Glomerular endothelial cell (primary cell): ENCODE data around the gene NUP210L. TPM values are rescaled to one million over a fixed set of nuclear protein-coding genes. Genes with fewer than 3 reads are reported as not detected.
A peak's percentile ranks its signal among the peaks of the same experiment; 100 is the strongest.
"Not testable (repeated sequence)": the region's sequence is repeated elsewhere in the genome, so short reads cannot be mapped to it uniquely, and the experiment has no call there.

ENCODE experiments used
- DNase-seq: peaks from one replicate; pipeline ENCODE4 v3.0.0-alpha.2; 2011; ENCODE audit warnings: low read depth, low spot score; ENCODE audit errors: extremely low read depth
- total RNA-seq: library from RNA; depleted of rRNA; stranded (reverse); fragments of >200 nt; gene quantifications from 2 replicates; pipeline ENCODE4 v1.2.3, GENCODE V29; 2015

The NUP210L gene
- total RNA-seq, 1 donor from 2014 or later, result not detected

DNA sequence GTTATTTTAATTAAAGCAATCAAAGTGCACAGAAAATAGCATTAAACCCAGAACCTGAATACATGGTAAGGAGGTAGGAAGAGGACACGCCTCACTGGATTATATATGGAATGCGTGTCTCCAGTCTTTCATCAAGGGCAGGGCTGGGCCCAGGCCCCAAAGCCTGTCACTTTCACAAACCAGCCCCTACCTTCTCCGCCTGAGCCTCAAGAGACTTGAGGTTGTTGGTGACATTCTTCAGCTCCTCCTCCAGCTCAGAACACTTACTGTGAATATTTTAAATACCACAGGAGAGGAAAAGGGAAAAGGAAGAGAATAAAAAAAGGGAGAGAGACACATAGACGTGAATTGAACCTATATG, 16.3 kb upstream of the NUP210L start:
- no peak for DNase-seq

DNA sequence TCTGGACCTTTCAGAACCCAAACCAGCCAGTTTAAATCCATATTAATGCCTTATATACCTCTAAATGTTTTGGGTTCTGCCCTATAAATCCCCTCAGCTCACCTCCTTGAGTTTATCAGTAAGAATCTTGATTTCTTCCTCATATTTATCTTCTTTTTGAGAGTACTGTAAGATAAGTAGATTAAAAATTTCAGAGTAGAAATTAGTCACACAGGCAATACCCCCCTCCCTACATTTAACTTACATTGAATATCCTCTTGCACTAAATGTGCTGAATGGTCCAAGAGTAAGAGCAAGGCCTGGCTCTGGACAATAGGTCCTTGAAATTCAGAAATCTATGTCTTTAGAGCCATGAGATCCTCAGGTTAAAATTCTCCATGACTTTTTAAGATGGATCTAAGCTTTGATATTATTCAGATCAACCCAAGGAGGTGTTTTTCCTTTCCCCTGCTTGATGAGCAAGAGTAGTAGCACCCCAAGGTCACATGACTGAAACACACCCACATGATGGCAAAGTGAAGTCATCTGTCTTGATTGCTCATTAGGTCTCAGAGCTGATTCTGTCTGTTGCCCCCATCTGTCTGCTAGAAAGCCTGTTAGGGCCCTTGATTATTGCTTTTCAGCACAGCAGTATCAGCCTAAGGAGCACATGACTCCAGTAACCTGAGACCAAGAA, 15.8 kb upstream of the NUP210L start:
- DNase-seq, result no peak

- no peak for DNase-seq
Measured at GRCh38 chr1:154167461-154167860, 12.6 kb upstream of the NUP210L start.

- no peak for DNase-seq
Measured at GRCh38 chr1:154166207-154166606, 11.3 kb upstream of the NUP210L start.

DNA sequence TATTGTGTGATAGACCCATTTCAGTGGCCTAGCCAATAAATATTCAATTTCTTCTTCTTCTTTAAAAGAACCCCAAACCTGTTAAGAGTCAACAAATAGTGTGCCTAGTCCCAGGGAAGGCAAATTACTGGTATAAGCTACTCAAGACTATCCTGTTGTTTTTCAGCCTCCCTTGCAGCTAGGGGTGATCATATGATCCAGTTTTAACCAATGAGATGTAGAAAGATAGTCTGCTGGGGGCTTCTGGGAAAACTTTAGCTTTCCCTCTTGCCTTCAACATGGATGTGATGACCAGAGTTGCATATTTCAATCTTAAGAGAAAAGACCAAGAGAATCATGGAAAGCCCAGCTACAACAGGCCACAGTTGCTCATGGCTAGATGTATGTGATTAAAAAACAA, 4.7 kb upstream of the NUP210L start:
- no peak for DNase-seq

DNA sequence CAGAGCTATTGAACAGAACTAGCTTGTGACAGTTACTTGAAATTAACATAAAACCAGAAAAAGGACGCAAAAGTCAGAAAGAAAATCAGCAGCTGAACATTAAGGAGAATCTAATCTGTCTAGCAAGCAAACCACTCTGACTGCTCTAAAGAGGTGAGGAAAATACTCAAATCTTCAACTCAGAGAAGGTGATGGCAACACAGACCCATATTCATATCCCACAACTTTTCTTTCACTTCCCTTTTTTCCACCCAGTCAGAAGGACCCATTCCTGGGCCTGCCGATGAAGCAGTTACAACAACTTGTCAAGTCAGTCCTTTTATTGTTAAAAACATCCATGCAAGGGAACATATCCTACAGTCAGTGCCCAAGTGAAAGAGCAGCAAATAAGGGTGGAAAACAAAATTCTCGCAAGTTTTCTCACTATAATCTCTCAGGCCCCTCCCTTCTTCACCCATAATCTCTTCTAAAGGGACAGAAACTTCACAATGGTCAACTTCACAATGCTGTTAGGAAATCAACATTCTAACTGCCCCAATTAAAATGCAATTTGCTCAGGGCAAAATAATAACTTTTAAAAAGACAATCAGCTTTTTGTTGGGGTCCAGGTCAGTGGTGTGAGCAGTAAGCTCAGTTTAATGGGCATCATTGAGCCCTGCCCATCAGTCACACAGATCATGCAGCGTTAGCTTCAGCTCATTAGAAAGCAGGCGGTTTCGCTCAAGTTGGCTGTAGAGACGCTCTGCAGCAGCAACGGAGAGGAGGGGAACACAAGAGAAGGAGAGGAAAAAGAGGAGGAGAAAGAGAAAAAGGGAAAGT, 3.6 kb upstream of the NUP210L start:
- no peak for DNase-seq

GRCh38 chr1:154157520-154158306, 2.8 kb upstream of the NUP210L start:
- no peak for DNase-seq

- DNase-seq, result peak; percentile 83
Measured at GRCh38 chr1:154155251-154155650, 378 bp upstream of the NUP210L start.

DNA sequence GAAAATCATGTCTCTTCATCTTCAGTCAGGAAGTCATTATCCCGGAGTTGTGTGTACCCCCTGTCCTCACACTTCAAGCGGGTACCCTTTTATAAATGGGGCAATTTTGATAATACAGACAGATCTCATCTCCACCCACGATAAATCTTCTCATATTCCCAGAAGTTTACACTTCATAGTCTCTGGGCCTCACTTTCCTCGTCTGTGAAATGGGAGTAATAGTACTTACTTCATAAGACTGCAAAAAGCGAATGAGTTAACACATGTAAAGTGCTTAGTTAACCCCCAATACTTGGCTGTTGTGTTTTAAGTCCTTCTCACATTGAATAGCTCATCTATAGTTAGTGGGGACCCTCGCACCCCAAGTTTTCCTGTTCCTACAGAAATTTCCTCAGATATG, 820 bp downstream of the NUP210L start:
- DNase-seq, result no peak

DNA sequence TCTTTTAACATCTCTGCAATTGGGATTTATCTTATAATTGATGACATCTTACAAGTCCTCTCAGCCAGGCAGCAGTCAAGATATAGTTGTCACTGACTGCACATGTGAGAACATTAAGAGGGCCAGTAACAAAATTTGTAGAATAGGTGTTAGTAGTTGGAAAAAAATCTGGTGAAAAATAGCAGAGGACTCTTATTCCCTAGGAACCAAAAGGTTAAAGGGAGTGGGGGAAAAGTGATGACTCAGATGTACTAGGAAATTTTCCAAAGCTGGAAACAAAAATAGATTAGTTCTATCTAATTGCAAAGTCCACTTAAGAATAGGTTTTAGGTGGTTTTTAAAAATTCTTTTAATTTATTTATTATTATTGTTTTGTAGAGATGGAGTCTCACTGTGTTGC, 3.6 kb downstream of the NUP210L start:
- no peak for DNase-seq

- peak; percentile 14 for DNase-seq
Measured at GRCh38 chr1:154148807-154149206, 6.1 kb downstream of the NUP210L start.

- DNase-seq, result not testable (repeated sequence)
Measured at GRCh38 chr1:154147505-154147904, 7.4 kb downstream of the NUP210L start.

- no peak for DNase-seq
Measured at GRCh38 chr1:154145986-154146385, 8.9 kb downstream of the NUP210L start.

DNA sequence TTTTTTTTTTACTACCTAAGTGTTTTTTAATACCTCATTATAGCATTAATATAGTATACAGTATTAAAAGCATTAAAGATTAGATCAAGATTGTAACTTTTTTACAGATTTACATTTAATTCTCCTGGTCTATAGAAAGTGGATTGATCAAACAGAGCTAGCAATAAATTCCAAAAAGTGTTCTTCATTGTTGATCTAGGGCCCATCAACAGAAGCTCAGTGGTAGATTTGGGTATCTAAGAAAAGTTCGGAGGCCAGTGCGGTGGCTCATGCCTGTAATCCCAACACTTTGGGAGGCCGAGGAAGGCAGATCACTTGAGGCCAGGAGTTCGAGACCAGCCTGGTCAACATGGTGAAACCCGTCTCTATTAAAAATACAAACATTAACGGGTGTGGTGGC, 12.5 kb downstream of the NUP210L start:
- DNase-seq, result no peak

DNA sequence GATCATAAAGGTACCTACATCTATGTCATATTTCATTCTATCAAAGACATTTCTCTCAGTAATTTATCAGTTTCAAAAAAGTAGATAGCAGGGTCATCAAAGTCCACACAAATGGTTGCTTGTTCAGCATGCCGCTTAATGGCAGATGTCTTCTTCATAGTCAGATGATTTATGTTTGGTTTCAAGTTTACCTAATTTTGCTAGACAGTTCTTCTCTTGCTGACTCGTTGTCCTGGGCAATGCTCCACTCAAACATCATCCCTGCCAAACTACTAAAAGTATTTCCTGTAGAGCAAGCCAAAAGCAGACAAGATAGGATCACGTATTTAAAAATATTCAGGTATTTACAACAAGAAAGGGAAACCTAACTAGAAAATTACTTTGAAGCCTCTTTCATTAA, 13.6 kb downstream of the NUP210L start:
- DNase-seq, result no peak

DNA sequence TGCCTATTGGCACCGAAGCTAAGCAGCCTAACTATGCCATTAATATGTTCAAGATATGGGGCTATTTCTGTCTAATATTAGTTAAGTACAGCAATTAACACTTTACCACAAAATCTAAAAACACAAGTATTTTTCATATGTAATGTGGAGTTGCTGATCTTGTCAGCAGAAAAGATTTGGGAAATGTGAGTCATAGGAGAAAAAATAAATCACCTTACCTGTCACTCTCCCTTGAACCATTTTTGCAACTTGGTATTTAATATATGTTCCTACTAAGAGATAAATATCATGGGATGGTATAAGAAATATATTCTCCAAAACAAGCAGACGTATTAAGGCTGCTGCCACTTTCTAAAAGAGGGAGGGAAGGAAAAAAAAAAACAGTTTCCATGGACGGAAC, 17.0 kb downstream of the NUP210L start:
- no peak for DNase-seq

GRCh38 chr1:154133256-154133655, 21.6 kb downstream of the NUP210L start:
- no peak for DNase-seq

- DNase-seq, result no peak
Measured at GRCh38 chr1:154129391-154129970, 25.4 kb downstream of the NUP210L start.

GRCh38 chr1:154123205-154123604, 31.7 kb downstream of the NUP210L start:
- DNase-seq, result not testable (repeated sequence)

DNA sequence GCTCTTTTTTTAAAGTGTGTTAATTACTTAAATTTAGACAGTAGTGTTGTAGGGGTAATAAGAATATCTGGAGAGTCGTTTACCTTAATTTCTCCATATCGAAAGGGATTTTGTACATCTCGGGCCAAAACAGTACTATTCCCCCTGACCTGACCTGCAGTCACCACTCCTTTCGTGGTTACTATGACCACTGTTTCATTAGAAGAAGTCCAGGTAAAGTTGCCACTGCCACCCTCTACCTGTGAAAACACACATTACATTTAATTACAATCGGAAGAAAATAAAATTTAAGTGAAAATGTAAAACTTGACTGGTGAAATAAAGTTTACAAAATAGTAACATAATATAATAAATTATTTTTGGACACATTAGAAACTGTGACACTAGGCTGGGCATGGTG, 37.2 kb downstream of the NUP210L start:
- no peak for DNase-seq

DNA sequence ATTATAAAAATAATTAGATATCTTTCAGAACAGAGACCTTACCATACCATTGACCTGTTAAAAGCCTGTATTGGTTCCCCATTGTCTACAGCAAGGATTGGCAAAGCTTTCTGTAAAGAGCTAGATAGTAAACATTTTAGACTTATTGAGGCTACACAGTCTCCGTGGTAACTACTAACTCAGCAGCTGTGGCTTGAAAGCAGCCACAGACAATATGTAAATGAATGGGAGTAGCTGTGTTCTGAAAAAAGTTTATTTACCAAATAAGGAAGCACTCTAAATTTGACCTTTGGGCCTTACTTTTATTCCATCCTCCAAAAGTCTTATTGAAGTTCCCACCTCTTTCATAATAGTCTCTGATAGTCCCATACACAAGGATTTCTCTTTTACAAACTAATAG, 39.7 kb downstream of the NUP210L start:
- DNase-seq, result no peak
